ENCODE data around the gene ABHD10.

The ABHD10 gene

DNA sequence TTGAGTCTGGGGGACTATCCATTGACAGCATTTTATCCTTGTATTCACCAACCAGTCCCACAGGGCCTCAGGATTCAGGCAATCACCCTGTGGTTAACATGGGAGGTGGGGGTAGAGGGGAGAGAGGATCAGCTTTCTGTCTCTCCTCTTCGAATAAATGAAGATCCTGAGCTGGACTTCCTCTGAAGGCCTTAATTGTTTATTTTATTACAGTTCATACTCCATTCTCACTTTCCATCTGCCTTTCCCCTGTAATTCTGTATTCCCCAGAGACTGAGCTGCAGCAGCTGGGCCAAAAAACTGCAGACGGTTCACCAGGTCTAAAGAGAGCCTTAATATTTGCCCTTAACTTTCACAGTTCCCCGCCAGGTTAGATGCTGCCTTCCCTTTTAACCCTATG lies 31.8 kb downstream of the ABHD10 start:
- H2AFZ ChIP-seq (ENCODE audit: low read length) = no peak overlapping the region
- no peaks in the 10 kb centered on the region for H4K20me1 ChIP-seq (ENCODE audit: insufficient read depth, low read length)
- no peak overlapping the region for H3K9ac ChIP-seq (ENCODE audit: low read length)
- no peaks in the 10 kb centered on the region for H3F3A ChIP-seq (ENCODE audit: insufficient read depth, low read length)
- no peaks in the 10 kb centered on the region for H3K79me2 ChIP-seq (ENCODE audit: insufficient read depth, low read length)
- no peak overlapping the region for H3K4me3 ChIP-seq (ENCODE audit: low read depth, low read length, poor library complexity, severe bottlenecking)
- no peaks in the 10 kb centered on the region for H3K9me3 ChIP-seq (ENCODE audit: low read length)
- no peaks in the 10 kb centered on the region for H3K9me2 ChIP-seq (ENCODE audit: low read depth, low read length)
- H3K4me1 ChIP-seq (ENCODE audit: insufficient read depth, low read length, severe bottlenecking) = peaks cover 4% of the 10 kb centered on the region
- no peak overlapping the region for H3K27ac ChIP-seq (ENCODE audit: low read depth, low read length, poor library complexity, severe bottlenecking)
- no peaks in the 10 kb centered on the region; the same call in 1 of the 2 replicates for H3K27me3 ChIP-seq (ENCODE audit: insufficient read depth, low read length)
- no peak overlapping the region for H3K4me2 ChIP-seq (ENCODE audit: low read length)
- H3K36me3 ChIP-seq (ENCODE audit: insufficient read depth, low read length) = no peaks in the 10 kb centered on the region
- TF ChIP-seq CTCF (IDR thresholded peaks at IDR 0.05; ENCODE audit: low read length) = no peak
- no peak for TF ChIP-seq EZH2 (IDR thresholded peaks at IDR 0.05; ENCODE audit: borderline replicate concordance, low read length)

- H3K4me2 ChIP-seq (ENCODE audit: low read length) = no peak overlapping the region
- no peak overlapping the region for H2AFZ ChIP-seq (ENCODE audit: low read length)
- no peak overlapping the region for H3K9ac ChIP-seq (ENCODE audit: low read length)
- no peaks in the 10 kb centered on the region for H3K79me2 ChIP-seq (ENCODE audit: insufficient read depth, low read length)
- H3K27ac ChIP-seq (ENCODE audit: low read depth, low read length, poor library complexity, severe bottlenecking) = no peak overlapping the region
- H3F3A ChIP-seq (ENCODE audit: insufficient read depth, low read length) = no peaks in the 10 kb centered on the region
- no peaks in the 10 kb centered on the region for H4K20me1 ChIP-seq (ENCODE audit: insufficient read depth, low read length)
- no peaks in the 10 kb centered on the region for H3K9me3 ChIP-seq (ENCODE audit: low read length)
- TF ChIP-seq EZH2 (IDR thresholded peaks at IDR 0.05; ENCODE audit: borderline replicate concordance, low read length) (no peak), CTCF (IDR thresholded peaks at IDR 0.05; ENCODE audit: low read length) (no peak)
- no peaks in the 10 kb centered on the region; the same call in 1 of the 2 replicates for H3K27me3 ChIP-seq (ENCODE audit: insufficient read depth, low read length)
- H3K4me1 ChIP-seq (ENCODE audit: insufficient read depth, low read length, severe bottlenecking) = peaks cover 4% of the 10 kb centered on the region
- H3K36me3 ChIP-seq (ENCODE audit: insufficient read depth, low read length) = no peaks in the 10 kb centered on the region
- no peaks in the 10 kb centered on the region for H3K9me2 ChIP-seq (ENCODE audit: low read depth, low read length)
- H3K4me3 ChIP-seq (ENCODE audit: low read depth, low read length, poor library complexity, severe bottlenecking) = no peak overlapping the region
These were observed 32.6 kb downstream of the ABHD10 start for GRCh38 chr3:112011376-112011940.

DNA sequence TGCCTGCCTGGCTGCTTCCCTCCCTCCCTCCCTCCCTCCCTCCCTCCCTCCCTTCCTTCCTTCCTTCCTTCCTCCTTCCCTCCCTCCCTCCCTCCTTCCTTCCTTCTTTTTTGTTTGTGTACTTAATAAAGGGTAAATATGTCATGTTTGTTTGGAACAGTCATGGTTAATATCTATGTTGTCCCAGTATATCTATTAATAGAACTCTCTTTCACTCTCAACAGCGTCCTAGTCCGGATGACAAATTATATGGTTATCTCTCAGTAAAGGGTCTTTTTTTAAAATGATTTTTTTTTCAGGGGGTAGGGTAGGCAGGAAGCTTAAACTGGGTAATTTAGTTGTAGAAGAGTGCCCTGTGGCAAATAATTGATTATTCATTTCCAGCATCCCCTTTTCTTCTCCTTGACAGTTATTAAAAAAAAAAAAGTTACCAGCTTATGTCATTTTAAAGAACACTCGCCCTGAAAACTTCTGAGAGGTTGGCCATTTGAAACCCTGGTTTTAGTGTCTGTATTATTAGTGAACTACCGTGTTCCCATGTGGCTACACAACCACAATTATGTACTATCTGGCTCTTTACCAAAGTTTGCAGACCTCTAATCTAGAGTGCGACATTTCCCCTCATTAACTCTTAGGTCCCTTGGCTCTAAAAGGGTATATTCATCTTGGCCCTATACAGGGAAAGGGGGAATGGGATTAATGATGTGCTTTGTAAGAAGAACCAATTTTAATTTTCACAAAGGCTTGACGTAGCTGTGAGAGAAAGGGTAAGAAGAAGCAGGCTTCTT lies 33.6 kb downstream of the ABHD10 start:
- Histone ChIP-seq H2AFZ (ENCODE audit: low read length) (no peak overlapping the region), H3K4me2 (ENCODE audit: low read length) (no peak overlapping the region), H3K4me1 (ENCODE audit: insufficient read depth, low read length, severe bottlenecking) (peaks cover 4% of the 10 kb centered on the region), H3F3A (ENCODE audit: insufficient read depth, low read length) (no peaks in the 10 kb centered on the region), H3K9me3 (ENCODE audit: low read length) (no peaks in the 10 kb centered on the region), H3K9ac (ENCODE audit: low read length) (no peak overlapping the region), H3K9me2 (ENCODE audit: low read depth, low read length) (no peaks in the 10 kb centered on the region), H3K27me3 (ENCODE audit: insufficient read depth, low read length) (no peaks in the 10 kb centered on the region; the same call in 1 of the 2 replicates), H3K79me2 (ENCODE audit: insufficient read depth, low read length) (no peaks in the 10 kb centered on the region), H4K20me1 (ENCODE audit: insufficient read depth, low read length) (no peaks in the 10 kb centered on the region), H3K27ac (ENCODE audit: low read depth, low read length, poor library complexity, severe bottlenecking) (no peak overlapping the region), H3K4me3 (ENCODE audit: low read depth, low read length, poor library complexity, severe bottlenecking) (no peak overlapping the region), H3K36me3 (ENCODE audit: insufficient read depth, low read length) (no peaks in the 10 kb centered on the region)
- no peak for TF ChIP-seq EZH2 (IDR thresholded peaks at IDR 0.05; ENCODE audit: borderline replicate concordance, low read length)
- TF ChIP-seq CTCF (IDR thresholded peaks at IDR 0.05; ENCODE audit: low read length) = no peak
